ENCODE measurements around the gene POU6F2. TPM values are rescaled to one million over a fixed set of nuclear protein-coding genes. Genes with fewer than 3 reads are reported as not detected.
A peak's percentile ranks its signal among the peaks of the same experiment; 100 is the strongest.

Gene POU6F2
- total RNA-seq, 4 donors from 2014 or later: not detected

DNA sequence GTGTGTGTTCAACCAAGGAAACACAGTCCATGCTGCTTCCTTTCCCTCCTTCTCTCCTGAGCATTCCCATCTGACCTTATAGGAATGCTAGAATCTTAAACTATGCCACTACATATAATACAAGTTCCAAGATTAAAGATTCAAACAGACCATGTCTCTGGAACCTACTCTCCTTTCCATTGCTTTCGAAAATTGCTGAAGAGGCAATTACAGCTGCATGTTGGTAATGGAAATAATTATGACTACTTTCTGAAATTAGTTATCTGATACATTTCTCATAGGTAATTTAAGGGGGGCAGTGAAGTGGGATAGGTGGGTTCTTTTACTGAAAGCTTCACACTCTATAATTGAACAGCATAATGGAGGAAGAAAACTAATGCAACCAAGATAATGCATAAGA lies 302.6 kb downstream of the POU6F2 start:
- no peaks in the 10 kb centered on the region for H3K36me3 ChIP-seq
- TF ChIP-seq EP300 (IDR thresholded peaks at IDR 0.05): no peak
- no peak for TF ChIP-seq POLR2A (IDR thresholded peaks at IDR 0.05; ENCODE audit: low read depth)
- TF ChIP-seq, protein P1, sequence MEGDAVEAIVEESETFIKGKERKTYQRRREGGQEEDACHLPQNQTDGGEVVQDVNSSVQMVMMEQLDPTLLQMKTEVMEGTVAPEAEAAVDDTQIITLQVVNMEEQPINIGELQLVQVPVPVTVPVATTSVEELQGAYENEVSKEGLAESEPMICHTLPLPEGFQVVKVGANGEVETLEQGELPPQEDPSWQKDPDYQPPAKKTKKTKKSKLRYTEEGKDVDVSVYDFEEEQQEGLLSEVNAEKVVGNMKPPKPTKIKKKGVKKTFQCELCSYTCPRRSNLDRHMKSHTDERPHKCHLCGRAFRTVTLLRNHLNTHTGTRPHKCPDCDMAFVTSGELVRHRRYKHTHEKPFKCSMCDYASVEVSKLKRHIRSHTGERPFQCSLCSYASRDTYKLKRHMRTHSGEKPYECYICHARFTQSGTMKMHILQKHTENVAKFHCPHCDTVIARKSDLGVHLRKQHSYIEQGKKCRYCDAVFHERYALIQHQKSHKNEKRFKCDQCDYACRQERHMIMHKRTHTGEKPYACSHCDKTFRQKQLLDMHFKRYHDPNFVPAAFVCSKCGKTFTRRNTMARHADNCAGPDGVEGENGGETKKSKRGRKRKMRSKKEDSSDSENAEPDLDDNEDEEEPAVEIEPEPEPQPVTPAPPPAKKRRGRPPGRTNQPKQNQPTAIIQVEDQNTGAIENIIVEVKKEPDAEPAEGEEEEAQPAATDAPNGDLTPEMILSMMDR (IDR thresholded peaks at IDR 0.05): no peak
- 0% methylated on average over 1 of the region's 1 CpG for WGBS
- H3K27ac ChIP-seq (replicated peaks in 1 of 4): no peak overlapping the region
- no peaks in the 10 kb centered on the region for H3K4me1 ChIP-seq
- no peaks in the 10 kb centered on the region for H3K27me3 ChIP-seq
- H3K4me3 ChIP-seq: no peak overlapping the region
- H3K9me3 ChIP-seq: no peaks in the 10 kb centered on the region
- intact Hi-C loops (cut with DNase I): no loop called here
- no peak for DNase-seq (ENCODE audit: extremely low spot score)

DNA sequence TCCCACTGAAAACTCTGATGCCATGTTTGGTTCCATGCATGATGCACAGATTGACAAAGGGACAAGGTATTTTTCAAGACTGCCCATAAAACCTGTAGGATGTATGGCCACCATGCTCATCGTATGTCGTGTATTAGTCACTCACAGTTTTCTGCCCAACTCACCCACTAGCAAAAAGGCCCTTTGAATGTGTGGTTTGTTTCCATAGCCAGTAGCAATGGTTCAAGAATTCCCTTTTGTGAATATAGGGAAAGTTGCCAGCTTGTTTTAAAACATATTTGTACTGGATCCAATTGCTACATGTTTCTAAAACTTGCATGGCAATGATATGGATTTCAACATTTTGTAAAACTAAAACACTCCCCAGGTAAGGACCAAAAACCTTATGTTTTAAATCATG lies 307.5 kb downstream of the POU6F2 start:
- Histone ChIP-seq H3K4me3 (no peak overlapping the region), H3K27ac (replicated peaks in 1 of 4) (no peak overlapping the region), H3K36me3 (no peaks in the 10 kb centered on the region), H3K9me3 (no peaks in the 10 kb centered on the region), H3K4me1 (no peaks in the 10 kb centered on the region), H3K27me3 (no peaks in the 10 kb centered on the region)
- peak; percentile 29 for DNase-seq (ENCODE audit: extremely low spot score)
- TF ChIP-seq, protein P1 (IDR thresholded peaks at IDR 0.05): no peak
- TF ChIP-seq POLR2A (IDR thresholded peaks at IDR 0.05; ENCODE audit: low read depth) (no peak), EP300 (IDR thresholded peaks at IDR 0.05) (no peak), POLR2AphosphoS5 (IDR thresholded peaks at IDR 0.05) (no peak)
- WGBS: 41% methylated on average over 2 of the region's 2 CpGs
- intact Hi-C loops (cut with DNase I): no loop called here

DNA sequence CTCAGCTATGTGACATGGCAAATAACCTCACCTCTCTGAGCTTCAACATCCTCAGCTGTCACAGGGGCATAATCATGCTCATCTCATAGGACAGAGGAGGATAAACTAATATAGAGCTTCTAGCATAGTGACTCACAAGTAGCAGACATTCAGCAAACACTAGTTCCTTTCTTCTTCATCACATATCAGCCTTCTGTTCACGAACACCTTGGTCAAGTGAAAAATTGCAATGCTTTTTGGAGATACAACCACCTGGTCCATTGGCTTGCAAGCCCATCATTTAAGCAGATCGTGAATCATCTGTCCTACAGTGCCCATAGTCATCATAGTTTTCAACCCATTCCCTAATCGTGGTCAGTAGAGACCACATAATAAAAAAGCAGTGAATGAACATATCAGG lies 310.6 kb downstream of the POU6F2 start:
- H3K9me3 ChIP-seq: no peaks in the 10 kb centered on the region
- DNase-seq (ENCODE audit: extremely low spot score): peak; percentile 57
- H3K4me3 ChIP-seq: no peak overlapping the region
- intact Hi-C loops (cut with DNase I): no loop called here
- H3K27ac ChIP-seq (replicated peaks in 1 of 4): no peak overlapping the region
- no peaks in the 10 kb centered on the region for H3K36me3 ChIP-seq
- peaks cover 0 to 8% (median 0%) of the 10 kb centered on the region in 4 donors for H3K27me3 ChIP-seq
- TF ChIP-seq POLR2AphosphoS5 (IDR thresholded peaks at IDR 0.05) (no peak), EP300 (IDR thresholded peaks at IDR 0.05) (no peak), POLR2A (IDR thresholded peaks at IDR 0.05; ENCODE audit: low read depth) (no peak)
- TF ChIP-seq, protein P1 (IDR thresholded peaks at IDR 0.05): no peak
- 91% methylated on average over 3 of the region's 3 CpGs for WGBS
- no peaks in the 10 kb centered on the region for H3K4me1 ChIP-seq

DNA sequence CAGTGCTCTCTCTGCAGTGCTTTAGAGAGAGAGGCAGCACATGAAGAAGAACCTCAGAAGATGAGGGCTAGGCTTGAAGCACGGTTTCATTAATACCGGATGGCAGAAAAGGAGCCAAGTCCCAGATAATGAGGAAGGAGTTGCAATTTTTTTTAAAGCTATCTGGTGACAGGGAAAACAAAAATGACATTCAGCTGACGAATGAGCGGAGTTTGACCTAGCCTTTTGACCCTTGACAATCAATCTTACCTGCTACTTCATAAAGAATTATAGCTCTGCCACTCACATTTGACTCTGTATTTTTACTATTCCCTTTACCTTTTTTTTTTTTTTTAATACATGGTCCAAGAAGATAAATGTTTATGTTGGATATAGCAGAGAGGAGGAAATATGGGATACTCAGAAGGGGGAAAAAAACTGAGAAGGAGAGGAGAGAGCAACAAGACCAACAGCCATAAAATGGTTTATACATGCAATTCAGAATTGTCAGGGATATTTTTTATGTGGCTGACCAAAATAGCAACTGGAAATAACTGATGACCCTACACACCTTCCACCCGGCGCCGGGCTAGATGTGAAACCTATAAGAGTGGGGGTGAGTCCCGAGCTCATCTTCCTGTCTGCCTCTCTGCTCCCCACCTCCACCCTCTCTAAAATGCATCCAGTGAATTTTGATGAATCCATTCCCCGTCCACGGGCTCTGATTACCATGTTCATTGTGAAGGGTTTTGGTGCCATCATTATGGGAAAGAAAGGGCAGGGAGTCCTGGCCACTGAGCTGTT lies 314.1 kb downstream of the POU6F2 start:
- peak; percentile 86 for DNase-seq (ENCODE audit: extremely low spot score)
- Histone ChIP-seq H3K4me1 (no peaks in the 10 kb centered on the region), H3K27ac (replicated peaks in 1 of 4) (no peak overlapping the region), H3K36me3 (no peaks in the 10 kb centered on the region), H3K9me3 (no peaks in the 10 kb centered on the region), H3K27me3 (peaks cover 0 to 8% (median 0%) of the 10 kb centered on the region in 4 donors), H3K4me3 (no peak overlapping the region)
- TF ChIP-seq EP300 (IDR thresholded peaks at IDR 0.05): no peak
- 49% methylated on average over 10 of the region's 10 CpGs for WGBS
- intact Hi-C loops (cut with DNase I): no loop called here

DNA sequence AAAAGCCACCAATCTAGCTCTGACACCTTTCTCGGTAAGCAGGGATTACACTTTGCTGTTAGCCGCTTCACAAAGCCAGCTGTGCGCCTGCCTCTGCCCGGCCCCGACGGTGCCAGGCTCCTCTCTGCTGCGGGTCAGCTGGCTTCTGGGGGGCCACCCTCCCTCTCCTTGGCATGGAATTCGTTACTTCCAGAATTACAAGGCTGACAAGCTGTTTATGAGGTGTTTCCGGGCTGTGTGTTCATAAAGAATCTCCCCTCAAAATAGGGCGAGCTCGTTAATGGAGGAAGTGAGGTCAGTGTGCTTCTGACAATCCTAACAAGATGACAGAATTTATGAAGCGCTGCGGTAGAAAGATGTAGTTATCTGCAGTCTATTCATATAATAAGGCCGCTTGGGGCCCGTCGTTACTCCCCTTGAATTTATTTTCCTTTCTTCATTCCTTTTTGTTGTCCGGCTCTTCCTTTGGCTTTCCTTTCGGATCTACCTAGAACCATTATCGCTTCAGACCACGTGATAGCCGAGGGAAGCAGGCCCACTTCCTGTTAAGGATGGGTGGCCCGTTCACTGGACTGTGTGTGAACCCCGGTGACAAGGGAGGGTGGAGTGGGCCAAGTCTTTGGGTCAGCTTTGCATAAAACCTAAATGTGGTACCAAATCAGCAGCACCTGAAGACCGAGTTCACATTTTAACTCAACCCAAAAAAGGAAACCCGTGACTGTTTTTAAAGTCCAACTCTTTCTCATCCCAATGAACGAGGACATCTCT lies 315.5 kb downstream of the POU6F2 start:
- intact Hi-C loops (cut with DNase I): no loop called here
- Histone ChIP-seq H3K4me1 (no peaks in the 10 kb centered on the region), H3K27ac (replicated peaks in 1 of 4) (no peak overlapping the region), H3K27me3 (peaks cover 0 to 8% (median 0%) of the 10 kb centered on the region in 4 donors), H3K4me3 (no peak overlapping the region), H3K36me3 (no peaks in the 10 kb centered on the region), H3K9me3 (no peaks in the 10 kb centered on the region)
- TF ChIP-seq EP300 (IDR thresholded peaks at IDR 0.05) (no peak), POLR2AphosphoS5 (IDR thresholded peaks at IDR 0.05) (no peak), POLR2A (IDR thresholded peaks at IDR 0.05; ENCODE audit: low read depth) (no peak)
- TF ChIP-seq, protein P1 (IDR thresholded peaks at IDR 0.05): no peak
- 79% methylated on average over 26 of the region's 26 CpGs for WGBS
- peak; percentile 83 for DNase-seq (ENCODE audit: extremely low spot score)
